Mesenteric fat pad (tissue), 1 donor: ENCODE results near the gene RNF4. TPM values are rescaled to one million over a fixed set of nuclear protein-coding genes. Genes with fewer than 3 reads are reported as not detected.
A peak's percentile ranks its signal among the peaks of the same experiment; 100 is the strongest.

ENCODE experiments used
- DNase-seq: peaks from one replicate; pipeline ENCODE4 v3.0.0-alpha.2; 2020; ENCODE audit warnings: low spot score
- total RNA-seq: library from RNA; stranded (reverse); fragmentation: NEBNext Ultra II Directional; extraction: Animal tissue kit (Norgen Biotek cat#: 25700); gene quantifications from one replicate; pipeline ENCODE4 v1.2.1, GENCODE V29; 2021
- donor health status: DM: yes; HTN: yes; CAD: no.

Gene RNF4
- total RNA-seq, 1 donor from 2014 or later = 48.6 TPM

DNA sequence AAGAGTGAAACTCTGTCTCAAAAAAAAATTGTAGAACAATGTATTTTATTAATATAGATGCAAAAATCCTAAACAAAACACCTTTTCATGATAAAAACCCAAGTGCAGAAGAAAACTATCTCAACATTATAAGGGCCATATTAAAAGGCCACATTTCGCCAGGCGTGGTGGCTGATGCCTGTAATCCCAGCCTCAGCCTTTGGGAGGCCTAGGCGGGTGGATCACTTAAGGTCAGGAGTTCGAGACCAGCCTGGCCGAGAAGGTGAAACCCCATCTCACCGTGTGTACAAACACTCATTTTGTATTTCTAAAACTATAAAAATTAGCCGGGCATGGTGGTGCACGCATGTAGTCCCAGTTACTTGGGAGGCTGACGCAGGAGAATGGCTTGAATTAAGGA lies 57.7 kb downstream of the RNF4 start:
- no peak for DNase-seq

DNA sequence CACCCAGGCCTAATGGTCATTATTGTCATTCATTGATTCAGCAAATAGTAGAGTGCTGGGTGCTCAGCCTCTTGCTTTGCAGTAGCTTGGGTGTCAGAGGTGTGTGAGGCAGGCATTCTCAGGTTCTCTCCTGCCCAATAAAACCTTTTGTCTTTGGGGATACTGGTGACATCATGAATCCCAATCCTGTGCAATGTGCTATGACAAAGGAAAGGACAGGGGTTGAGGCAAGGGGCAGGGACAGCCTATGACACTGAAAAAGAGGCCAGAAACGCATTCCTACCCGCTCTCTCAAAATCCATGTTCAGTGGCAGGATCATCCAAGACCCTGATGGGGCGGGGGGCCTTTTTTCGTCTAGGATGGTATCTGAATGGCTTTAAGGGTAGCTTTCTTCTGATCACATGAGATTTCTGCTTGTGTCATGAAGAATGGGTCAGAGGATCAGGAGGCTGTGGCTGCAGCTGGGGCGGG lies 66.0 kb downstream of the RNF4 start:
- no peak for DNase-seq

DNA sequence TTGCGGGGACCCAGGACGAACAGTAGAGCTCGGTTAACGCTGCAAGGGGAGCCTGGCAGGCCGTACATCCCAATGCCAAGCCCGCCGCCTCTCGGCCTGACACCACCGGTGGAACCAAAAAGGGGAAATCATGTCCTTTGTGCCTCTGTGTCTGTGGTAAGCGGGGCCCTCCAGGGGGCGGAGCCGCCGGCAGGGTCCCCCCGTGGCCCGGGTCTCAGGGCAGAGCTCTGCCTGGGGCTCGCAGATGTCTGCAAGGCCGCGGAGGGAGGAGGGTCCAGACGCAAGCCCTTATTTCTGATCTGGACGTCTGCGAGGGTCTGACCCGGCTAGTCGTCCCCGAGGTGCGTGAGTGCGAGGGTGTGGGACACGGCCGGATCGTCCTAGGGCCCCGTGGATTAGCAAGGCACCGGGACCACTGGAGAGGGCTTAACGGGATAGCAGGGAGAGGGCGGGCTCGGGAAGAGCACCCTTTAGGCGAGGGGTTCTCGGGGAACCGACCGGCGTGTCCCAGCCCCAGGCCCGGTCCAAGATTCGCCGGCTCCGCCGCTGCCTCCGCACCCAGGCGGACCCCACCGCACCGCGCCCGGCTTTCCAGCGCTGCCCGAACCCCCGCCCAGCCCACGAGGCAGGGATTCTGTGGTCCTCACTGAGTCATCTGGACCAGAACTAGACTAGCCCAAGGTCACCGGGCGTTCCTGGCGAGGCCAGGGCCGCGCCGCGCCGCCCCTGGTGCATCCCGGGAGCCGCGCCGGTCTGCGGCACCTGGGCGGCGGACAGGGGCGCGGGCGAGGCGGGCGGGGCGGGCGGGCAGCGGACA lies 66.7 kb downstream of the RNF4 start:
- peak; percentile 92 for DNase-seq

DNA sequence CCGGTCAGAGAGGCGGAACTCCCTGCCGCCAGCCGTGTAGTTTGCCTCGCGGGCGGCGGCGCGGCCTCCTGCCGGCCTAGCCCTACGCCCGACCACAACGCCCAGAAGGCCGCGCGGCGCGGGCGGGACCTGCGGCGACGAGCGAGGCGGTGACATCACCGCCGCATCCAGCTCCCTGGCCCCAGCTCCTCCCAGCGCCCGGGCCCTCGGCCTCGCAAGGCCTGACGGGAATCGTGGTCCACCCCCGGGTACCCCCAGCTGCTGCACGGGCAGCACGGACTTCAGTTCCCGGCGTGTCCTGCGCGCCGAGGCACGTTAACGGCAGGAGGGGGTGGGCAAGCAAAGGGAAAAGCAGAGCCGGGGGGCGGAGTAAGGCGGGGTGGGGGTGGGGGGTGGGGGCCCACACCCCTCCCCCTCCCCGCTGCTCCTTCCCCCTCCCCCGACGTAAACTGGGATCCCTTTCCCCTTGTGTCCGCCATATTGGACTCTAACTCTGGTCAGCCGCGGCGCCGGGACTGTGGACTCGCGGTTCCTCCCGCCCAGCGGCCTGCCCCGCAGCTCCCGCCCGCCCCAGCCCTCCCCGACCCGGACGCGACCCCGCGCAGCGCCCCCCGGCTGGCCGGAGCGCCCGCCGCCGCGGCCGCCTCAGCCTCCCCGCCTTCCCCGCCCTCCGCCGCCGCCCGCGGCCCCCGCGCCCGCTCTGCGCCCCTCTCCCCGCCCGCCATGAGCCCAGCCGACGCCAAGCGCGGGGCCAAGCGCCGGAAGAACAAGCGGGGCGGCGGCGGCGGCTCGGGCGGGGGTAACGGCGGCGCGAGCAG lies 67.5 kb downstream of the RNF4 start, which contains the start of gene FAM193A:
FAM193A (plus strand) TSS at position 455 of the 818 bp plus-strand sequence; CDS start at position 724, 269 bp downstream.
- peak; percentile 100 for DNase-seq

DNA sequence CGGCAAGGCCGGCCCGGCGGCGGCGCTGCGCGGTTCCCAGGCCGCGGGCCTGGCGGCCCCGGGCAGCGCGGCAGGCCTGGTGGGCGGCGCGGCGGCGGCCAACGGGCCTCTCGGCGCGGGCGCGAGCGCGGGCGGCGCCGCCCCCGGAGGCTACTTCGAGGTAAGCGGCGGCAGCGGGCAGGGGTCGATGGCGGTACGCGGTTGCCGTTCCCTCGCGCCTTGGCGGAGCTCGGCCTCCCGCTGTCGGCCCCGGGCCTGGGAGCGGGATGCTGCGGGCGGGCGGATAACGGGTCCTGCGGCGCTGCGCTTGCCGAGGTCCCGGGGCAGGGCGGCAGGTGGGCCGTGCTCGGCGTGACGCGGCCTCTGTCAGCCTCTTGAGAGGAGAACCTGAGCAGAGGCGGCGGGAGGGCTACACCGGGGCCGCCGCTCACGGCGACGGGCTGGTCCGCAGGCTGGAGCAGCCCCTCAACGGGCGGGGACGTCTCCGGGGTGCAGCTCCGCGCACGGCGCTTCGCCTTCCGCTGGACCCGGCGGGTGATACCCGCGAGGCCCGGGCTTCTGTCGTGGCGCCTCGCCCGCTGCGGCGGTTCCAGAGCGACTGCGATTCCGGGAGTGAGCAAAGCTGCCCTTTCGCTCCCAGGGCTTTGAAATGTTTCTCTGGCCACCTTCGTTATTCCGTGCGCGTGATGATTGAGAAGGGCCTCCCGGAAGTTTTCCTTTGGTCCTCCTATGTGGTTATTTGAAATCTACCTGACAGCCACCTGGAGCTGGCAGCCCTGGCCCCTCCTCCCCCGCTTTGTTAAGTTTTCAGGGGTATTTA lies 68.3 kb downstream of the RNF4 start:
- peak; percentile 90 for DNase-seq

DNA sequence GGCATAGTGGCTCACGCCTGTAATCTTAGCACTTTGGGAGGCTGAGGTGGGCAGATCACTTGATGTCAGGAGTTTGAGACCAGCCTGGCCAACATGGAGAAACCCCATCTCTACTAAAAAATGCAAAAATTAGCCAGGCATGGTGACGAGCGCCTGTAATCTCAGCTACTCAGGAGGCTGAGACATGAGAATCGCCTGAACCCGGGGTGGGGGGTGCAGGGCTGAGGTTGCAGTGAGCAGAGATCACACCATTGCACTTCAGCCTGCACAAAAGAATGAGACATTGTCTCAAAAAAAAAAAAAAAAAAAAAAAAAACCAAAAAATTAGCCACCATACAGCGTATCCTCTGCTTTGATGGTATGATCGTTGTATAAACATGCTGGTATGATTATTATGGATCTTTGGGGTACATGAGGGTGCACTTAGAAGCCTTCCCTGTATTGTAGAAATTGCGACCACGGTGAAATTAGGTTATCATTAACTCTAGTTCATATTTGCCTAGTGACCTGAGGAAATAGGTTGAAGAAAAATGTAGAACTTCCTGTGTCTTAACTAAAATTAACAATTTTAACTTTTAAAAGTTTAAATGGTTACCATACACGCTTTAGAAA lies 74.8 kb downstream of the RNF4 start:
- DNase-seq = peak; percentile 18

DNA sequence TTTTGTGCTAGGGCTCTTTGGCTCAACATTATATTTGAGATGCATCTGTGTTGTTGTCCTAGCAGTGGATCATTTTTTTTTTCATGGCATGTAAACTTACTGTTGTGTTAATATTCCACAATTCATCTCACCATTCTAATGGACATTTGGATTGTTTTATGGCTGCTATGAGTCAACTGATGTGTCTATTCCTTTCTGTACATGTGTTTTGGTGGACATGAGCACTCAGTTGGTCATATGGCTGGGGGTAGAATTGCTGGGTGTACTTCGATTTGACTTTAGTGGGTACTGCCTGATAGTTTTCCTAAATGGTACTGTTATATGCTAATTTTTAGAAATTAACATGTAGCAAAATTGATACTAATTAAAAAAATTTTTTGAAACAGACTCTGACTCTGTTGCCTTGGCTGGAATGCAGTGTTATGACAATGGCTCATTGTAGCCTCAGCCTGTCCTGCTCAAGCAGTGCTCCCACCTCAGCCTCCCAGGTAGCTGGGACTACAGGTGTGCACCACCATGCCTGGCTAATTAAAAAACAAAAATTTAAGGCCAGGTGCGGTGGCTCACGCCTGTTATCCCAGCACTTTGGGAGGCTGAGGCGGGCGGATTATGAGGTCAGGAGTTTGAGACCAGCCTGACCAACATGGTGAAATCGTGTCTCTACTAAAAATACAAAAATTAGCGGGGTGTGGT lies 76.6 kb downstream of the RNF4 start:
- peak; percentile 49 for DNase-seq

DNA sequence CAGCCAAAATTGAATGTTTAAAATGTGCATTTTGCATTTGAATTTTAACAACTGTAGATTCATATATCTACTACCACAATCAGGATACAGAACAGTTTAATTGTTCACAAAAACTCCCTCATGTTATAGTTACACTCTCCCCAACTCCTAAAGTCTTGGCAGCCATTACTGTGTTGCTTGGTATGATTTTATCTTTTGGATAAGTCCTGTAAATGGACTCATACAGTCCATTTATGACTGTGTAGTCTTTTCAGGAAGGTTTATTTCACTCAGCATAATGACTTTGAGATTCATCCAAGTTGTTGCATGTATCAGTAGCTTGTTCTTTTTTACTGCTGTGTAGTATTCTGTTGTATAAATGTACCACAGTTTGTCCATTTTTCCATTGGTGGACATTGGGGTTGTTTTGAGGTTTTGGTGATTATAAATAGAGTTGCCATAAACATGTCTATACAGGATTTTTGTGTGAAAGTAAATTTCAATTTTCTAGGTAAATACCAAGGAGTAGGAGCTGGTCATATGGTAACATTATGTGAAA lies 77.4 kb downstream of the RNF4 start:
- DNase-seq = no peak

DNA sequence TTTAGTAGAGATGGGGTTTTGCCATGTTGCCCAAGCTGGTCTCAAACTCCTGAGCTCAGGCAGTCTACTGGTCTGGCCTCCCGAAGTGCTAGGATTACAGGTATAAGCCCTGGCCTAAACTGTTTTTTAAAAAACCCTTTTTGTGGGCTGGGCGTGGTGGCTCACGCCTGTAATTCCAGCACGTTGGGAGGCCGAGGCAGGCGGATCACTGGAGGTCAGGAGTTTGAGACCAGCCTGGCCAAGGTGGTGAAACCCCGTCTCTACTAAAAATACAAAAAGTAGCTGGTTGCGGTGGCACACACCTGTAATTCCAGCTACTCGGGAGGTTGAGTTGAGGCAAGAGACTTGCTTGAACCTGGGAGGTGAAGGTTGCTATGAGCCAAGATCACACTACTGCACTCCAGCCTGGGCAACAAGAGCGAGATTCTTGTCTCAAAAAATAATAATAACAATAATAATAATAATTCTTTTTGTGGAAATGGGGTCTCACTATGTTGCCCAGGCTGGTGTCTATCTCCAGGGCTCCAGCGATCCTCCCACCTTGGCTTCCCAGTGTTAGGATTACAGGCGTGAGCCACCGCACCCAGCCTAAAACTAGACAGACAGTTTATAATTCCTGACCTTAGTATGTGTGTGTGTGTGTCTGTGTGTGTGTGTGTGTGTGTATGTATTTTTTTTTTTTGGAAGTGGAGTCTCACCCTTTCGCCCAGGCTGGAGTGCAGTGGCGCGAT lies 78.2 kb downstream of the RNF4 start:
- peak; percentile 76 for DNase-seq

DNA sequence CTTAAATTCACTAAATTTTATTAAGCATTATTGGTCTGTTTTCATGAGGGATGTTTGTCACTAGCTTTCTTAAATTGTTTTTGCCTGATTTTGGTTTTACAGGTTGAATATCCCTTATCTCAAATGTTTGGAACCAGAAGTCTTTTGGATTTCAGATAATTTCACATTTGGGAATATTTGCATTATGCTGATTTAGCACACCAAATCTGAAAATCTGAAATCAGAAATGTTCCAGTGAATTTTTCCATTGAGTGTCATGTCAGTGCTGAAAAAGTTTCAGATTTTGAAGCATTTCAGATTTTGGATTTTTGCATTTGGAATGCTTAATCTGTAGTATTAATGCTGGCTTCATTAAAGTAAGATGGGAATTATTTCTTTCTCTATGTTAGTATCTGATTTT lies 82.2 kb downstream of the RNF4 start:
- no peak for DNase-seq

DNA sequence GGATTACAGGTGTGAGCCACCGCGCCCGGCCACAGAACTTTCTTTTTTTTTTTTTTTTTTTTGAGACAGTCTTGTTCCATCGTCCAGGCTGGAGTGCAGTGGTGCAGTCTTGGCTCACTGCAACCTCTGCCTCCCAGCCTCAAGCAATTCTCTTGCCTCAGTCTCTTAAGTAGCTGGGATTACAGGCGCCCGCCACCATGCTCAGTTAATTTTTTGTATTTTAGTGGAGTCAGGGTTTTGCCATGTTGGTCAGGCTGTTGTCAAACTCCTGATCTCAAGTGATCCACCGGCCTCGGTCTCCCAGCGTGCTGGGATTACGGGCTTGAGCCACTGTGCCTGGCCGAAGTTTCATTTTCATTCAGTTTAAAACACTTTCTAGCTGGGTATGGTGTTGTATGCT lies 83.9 kb downstream of the RNF4 start:
- DNase-seq = peak; percentile 55

DNA sequence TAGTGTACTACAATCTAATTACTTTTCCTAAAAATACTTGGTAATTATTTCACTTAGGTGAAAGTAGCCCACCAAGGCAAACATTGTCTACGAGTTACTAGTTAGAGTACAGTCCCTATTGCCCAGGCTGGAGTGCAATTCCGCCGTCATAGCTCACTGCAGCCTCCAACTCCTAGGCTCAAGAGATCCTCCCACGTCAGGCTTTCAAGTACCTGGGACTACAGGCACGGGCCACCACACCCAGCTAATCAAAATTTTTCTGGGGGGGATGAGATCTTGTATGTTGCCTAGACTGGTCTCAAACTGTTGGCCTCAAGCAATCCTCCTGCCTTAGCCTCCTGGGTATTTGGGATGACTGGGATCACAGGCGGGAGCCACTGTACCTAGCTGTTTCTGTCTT lies 89.4 kb downstream of the RNF4 start:
- peak; percentile 65 for DNase-seq

DNA sequence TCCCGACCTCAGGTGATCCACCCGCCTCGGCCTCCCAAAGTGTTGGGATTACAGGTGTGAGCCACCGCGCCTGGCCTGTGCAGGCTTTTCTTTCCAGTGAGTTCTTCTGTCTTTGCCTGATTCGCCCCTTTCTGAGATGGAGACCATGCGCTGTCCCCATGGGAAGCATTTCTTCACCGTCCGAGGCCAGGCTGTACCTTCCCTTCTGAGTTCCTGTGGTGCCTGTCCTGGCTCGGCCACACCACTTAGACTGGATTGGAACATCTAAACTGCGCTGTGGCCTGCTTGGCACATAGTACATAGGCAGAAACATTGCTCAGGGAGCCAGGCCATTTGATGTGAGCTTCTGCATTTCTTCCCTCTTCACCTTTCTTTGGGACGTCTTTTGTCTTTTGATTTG lies 91.3 kb downstream of the RNF4 start:
- peak; percentile 67 for DNase-seq

Other genes with a start within 250 kb of the RNF4 start
- gene HAUS3, start 227.0 kb upstream of the RNF4 start, total RNA-seq = 12.7 TPM
- 12.8 TPM for gene POLN, start 227.0 kb upstream of the RNF4 start, total RNA-seq
- gene MXD4, start 207.0 kb upstream of the RNF4 start, total RNA-seq = 61.3 TPM
- gene ZFYVE28, start 50.5 kb upstream of the RNF4 start, total RNA-seq = 12.9 TPM
- not detected for gene CFAP99, start 50.2 kb upstream of the RNF4 start, total RNA-seq
- gene FAM193A, start 67.5 kb downstream of the RNF4 start, total RNA-seq = 25.3 TPM